HL-60 (cell line): ENCODE data around the gene MAPRE3.

Source experiments
- GABPA ChIP-seq: IDR thresholded peaks from 2 replicates; pipeline ENCODE4 v1.6.1; 2012; ENCODE audit warnings: low read depth
- POLR2AphosphoS5 ChIP-seq: IDR thresholded peaks from 2 replicates; pipeline ENCODE4 v1.6.1; 2012; ENCODE audit warnings: low read depth
- REST ChIP-seq: IDR thresholded peaks from 2 replicates; pipeline ENCODE4 v1.6.1; 2012; ENCODE audit warnings: low read depth; ENCODE audit not compliant: insufficient replicate concordance
- TF ChIP-seq, protein P1 (sequence below): IDR thresholded peaks from one replicate; pipeline ENCODE4 v1.5.1; 2011; ENCODE audit warnings: low read length, control low read depth, inconsistent platforms; ENCODE audit not compliant: insufficient read depth

- TF ChIP-seq, protein P1, sequence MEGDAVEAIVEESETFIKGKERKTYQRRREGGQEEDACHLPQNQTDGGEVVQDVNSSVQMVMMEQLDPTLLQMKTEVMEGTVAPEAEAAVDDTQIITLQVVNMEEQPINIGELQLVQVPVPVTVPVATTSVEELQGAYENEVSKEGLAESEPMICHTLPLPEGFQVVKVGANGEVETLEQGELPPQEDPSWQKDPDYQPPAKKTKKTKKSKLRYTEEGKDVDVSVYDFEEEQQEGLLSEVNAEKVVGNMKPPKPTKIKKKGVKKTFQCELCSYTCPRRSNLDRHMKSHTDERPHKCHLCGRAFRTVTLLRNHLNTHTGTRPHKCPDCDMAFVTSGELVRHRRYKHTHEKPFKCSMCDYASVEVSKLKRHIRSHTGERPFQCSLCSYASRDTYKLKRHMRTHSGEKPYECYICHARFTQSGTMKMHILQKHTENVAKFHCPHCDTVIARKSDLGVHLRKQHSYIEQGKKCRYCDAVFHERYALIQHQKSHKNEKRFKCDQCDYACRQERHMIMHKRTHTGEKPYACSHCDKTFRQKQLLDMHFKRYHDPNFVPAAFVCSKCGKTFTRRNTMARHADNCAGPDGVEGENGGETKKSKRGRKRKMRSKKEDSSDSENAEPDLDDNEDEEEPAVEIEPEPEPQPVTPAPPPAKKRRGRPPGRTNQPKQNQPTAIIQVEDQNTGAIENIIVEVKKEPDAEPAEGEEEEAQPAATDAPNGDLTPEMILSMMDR, result no peak
- TF ChIP-seq GABPA (no peak), REST (no peak), POLR2AphosphoS5 (no peak)
Observed at GRCh38 chr2:27053321-27053720, 82.9 kb downstream of the MAPRE3 start.
